Duodenal mucosa (tissue), 2 donors: Measurements from ENCODE around the gene BASP1.
A peak's percentile ranks its signal among the peaks of the same experiment; 100 is the strongest.

Experiments
- H3K27ac ChIP-seq: one replicate; pipeline ENCODE4 v1.7.0; 2013; ENCODE audit warnings: low read depth, low read length
- H3K27me3 ChIP-seq, 2 donors: one replicate each; pipeline ENCODE4 v1.7.0; 2013; ENCODE audit warnings: low read length in 2 of 2, control low read depth in 1 of 2; ENCODE audit not compliant: insufficient read depth in 2 of 2, control insufficient read depth in 1 of 2
- H3K36me3 ChIP-seq, 2 donors: one replicate each; pipeline ENCODE4 v1.7.0; 2013; ENCODE audit warnings: low read length in 2 of 2, control low read depth in 1 of 2; ENCODE audit not compliant: insufficient read depth in 2 of 2, control insufficient read depth in 1 of 2
- H3K4me1 ChIP-seq, 2 donors: one replicate each; pipeline ENCODE4 v1.7.0; 2013; ENCODE audit warnings: low read length in 2 of 2, control low read depth in 1 of 2; ENCODE audit not compliant: insufficient read depth in 2 of 2, control insufficient read depth in 1 of 2
- H3K4me3 ChIP-seq, 2 donors: one replicate each; pipeline ENCODE4 v1.7.0; 2013; ENCODE audit warnings: low read length in 2 of 2, low read depth in 1 of 2
- H3K9ac ChIP-seq, 2 donors: one replicate each; pipeline ENCODE4 v1.7.0; 2013; ENCODE audit warnings: low read length in 2 of 2, low read depth in 1 of 2
- H3K9me3 ChIP-seq, 2 donors: one replicate each; pipeline ENCODE4 v1.7.0; 2013; ENCODE audit warnings: low read length in 2 of 2, control low read depth in 1 of 2; ENCODE audit not compliant: control insufficient read depth in 1 of 2

BASP1 gene

GRCh38 chr5:17213938-17214337, 3.5 kb upstream of the BASP1 start:
- Histone ChIP-seq H3K36me3 (no peaks in the 10 kb centered on the region), H3K27ac (no peak overlapping the region), H3K27me3 (peaks cover 16 to 20% of the 10 kb centered on the region in 2 donors), H3K9me3 (no peaks in the 10 kb centered on the region), H3K4me3 (no peak overlapping the region), H3K9ac (no peak overlapping the region), H3K4me1 (peaks cover 0 to 7% of the 10 kb centered on the region in 2 donors)

- no peaks in the 10 kb centered on the region for H3K9me3 ChIP-seq
- peaks cover 6 to 7% of the 10 kb centered on the region in 2 donors for H3K4me1 ChIP-seq
- no peak overlapping the region for H3K9ac ChIP-seq
- peaks cover 19 to 24% of the 10 kb centered on the region in 2 donors for H3K27me3 ChIP-seq
- no peak overlapping the region for H3K27ac ChIP-seq
- H3K36me3 ChIP-seq: no peaks in the 10 kb centered on the region
- H3K4me3 ChIP-seq: no peak overlapping the region
These were observed 2.5 kb upstream of the BASP1 start for GRCh38 chr5:17214893-17215292.

GRCh38 chr5:17215361-17215760, 2.1 kb upstream of the BASP1 start:
- no peaks in the 10 kb centered on the region for H3K9me3 ChIP-seq
- H3K4me3 ChIP-seq: no peak overlapping the region
- no peaks in the 10 kb centered on the region for H3K36me3 ChIP-seq
- peaks cover 6 to 7% of the 10 kb centered on the region in 2 donors for H3K4me1 ChIP-seq
- peaks cover 19 to 24% of the 10 kb centered on the region in 2 donors for H3K27me3 ChIP-seq
- H3K27ac ChIP-seq: no peak overlapping the region
- H3K9ac ChIP-seq: no peak overlapping the region

GRCh38 chr5:17216176-17216973, 1.1 kb upstream of the BASP1 start:
- Histone ChIP-seq H3K9ac (peak overlapping the region in 1 of 2 donors; percentile 25), H3K27me3 (peaks cover 19 to 24% of the 10 kb centered on the region in 2 donors)

GRCh38 chr5:17216974-17217492, 398 bp upstream of the BASP1 start:
- no peak overlapping the region for H3K9ac ChIP-seq
- peaks cover 6 to 7% of the 10 kb centered on the region in 2 donors for H3K4me1 ChIP-seq
- H3K4me3 ChIP-seq: peak overlapping the region; percentile 51 to 64
- no peak overlapping the region for H3K27ac ChIP-seq
- peaks cover 14 to 24% of the 10 kb centered on the region in 2 donors for H3K27me3 ChIP-seq
- no peaks in the 10 kb centered on the region for H3K9me3 ChIP-seq
- H3K36me3 ChIP-seq: no peaks in the 10 kb centered on the region

More at GRCh38 chr5:17216176-17216973, 1.1 kb upstream of the BASP1 start:
- Histone ChIP-seq H3K9me3 (no peaks in the 10 kb centered on the region), H3K36me3 (no peaks in the 10 kb centered on the region), H3K27ac (no peak overlapping the region), H3K4me3 (peak overlapping the region; percentile 51 to 64), H3K4me1 (peaks cover 6 to 7% of the 10 kb centered on the region in 2 donors)

- Histone ChIP-seq H3K27me3 (peaks cover 14 to 24% of the 10 kb centered on the region in 2 donors), H3K4me1 (peaks cover 6 to 7% of the 10 kb centered on the region in 2 donors), H3K9me3 (no peaks in the 10 kb centered on the region), H3K4me3 (peak overlapping the region; percentile 66 to 71), H3K9ac (peak overlapping the region; percentile 18 to 50), H3K36me3 (no peaks in the 10 kb centered on the region), H3K27ac (no peak overlapping the region)
These were observed 1.0 kb downstream of the BASP1 start for GRCh38 chr5:17218353-17219005.

- peaks cover 6 to 7% of the 10 kb centered on the region in 2 donors for H3K4me1 ChIP-seq
- no peaks in the 10 kb centered on the region for H3K36me3 ChIP-seq
- H3K27me3 ChIP-seq: peaks cover 14 to 24% of the 10 kb centered on the region in 2 donors
- no peak overlapping the region for H3K27ac ChIP-seq
- H3K9me3 ChIP-seq: no peaks in the 10 kb centered on the region
- H3K4me3 ChIP-seq: peak overlapping the region; percentile 66 to 71
- peak overlapping the region; percentile 18 to 50 for H3K9ac ChIP-seq
These were observed 1.6 kb downstream of the BASP1 start for GRCh38 chr5:17219006-17219422.

GRCh38 chr5:17219469-17219868, 2.0 kb downstream of the BASP1 start:
- Histone ChIP-seq H3K9ac (peak overlapping the region in 1 of 2 donors; percentile 50), H3K27ac (no peak overlapping the region), H3K36me3 (no peaks in the 10 kb centered on the region), H3K4me3 (peak overlapping the region; percentile 66 to 71), H3K4me1 (peaks cover 6 to 7% of the 10 kb centered on the region in 2 donors), H3K9me3 (no peaks in the 10 kb centered on the region), H3K27me3 (peaks cover 14 to 24% of the 10 kb centered on the region in 2 donors)

GRCh38 chr5:17219992-17220391, 2.6 kb downstream of the BASP1 start:
- Histone ChIP-seq H3K4me3 (peak overlapping the region in 1 of 2 donors; percentile 71), H3K9me3 (no peaks in the 10 kb centered on the region), H3K9ac (no peak overlapping the region), H3K27ac (no peak overlapping the region), H3K36me3 (no peaks in the 10 kb centered on the region), H3K27me3 (peaks cover 14 to 23% of the 10 kb centered on the region in 2 donors), H3K4me1 (peaks cover 6 to 7% of the 10 kb centered on the region in 2 donors)

- Histone ChIP-seq H3K4me3 (no peak overlapping the region), H3K4me1 (peaks cover 6 to 7% of the 10 kb centered on the region in 2 donors), H3K36me3 (no peaks in the 10 kb centered on the region), H3K9me3 (no peaks in the 10 kb centered on the region), H3K9ac (no peak overlapping the region), H3K27ac (no peak overlapping the region), H3K27me3 (peaks cover 14 to 18% of the 10 kb centered on the region in 2 donors)
These were observed 3.0 kb downstream of the BASP1 start for GRCh38 chr5:17220469-17220868.
